HepG2 (cell line): ENCODE data around the gene SPOP. TPM values are rescaled to one million over a fixed set of nuclear protein-coding genes. Genes with fewer than 3 reads are reported as not detected.
A peak's percentile ranks its signal among the peaks of the same experiment; 100 is the strongest.

Source experiments
- ARID3A ChIP-seq: IDR thresholded peaks from 2 replicates; pipeline ENCODE4 v1.6.1; 2012; ENCODE audit warnings: low read depth, low read length, improper control_type of control experiment
- ARID4A ChIP-seq: sonication (generic); formaldehyde crosslinking; IDR thresholded peaks from 2 replicates; pipeline ENCODE4 v1.5.0; 2020; ENCODE audit warnings: mild to moderate bottlenecking, missing genetic modification reagents, borderline replicate concordance
- CENPX ChIP-seq: sonication (generic); formaldehyde crosslinking; IDR thresholded peaks from 2 replicates; pipeline ENCODE4 v1.9.0; 2021; ENCODE audit warnings: mild to moderate bottlenecking, missing genetic modification reagents, moderate library complexity
- ERF ChIP-seq: IDR thresholded peaks from 2 replicates; pipeline ENCODE4 v1.6.1; 2018; ENCODE audit warnings: missing biosample characterization, missing genetic modification reagents
- HMGXB3 ChIP-seq: sonication (generic); formaldehyde crosslinking; IDR thresholded peaks from 2 replicates; pipeline ENCODE4 v1.4.0; 2020; ENCODE audit warnings: missing genetic modification reagents, borderline replicate concordance
- MAF1 ChIP-seq: sonication (generic); formaldehyde crosslinking; IDR thresholded peaks from 2 replicates; pipeline ENCODE4 v1.5.0; 2020; ENCODE audit warnings: missing genetic modification reagents, borderline replicate concordance
- MTA3 ChIP-seq: sonication (generic); formaldehyde crosslinking; IDR thresholded peaks from 2 replicates; pipeline ENCODE4 v1.4.0; 2020; ENCODE audit warnings: missing genetic modification reagents
- MTERF4 ChIP-seq: sonication (generic); formaldehyde crosslinking; IDR thresholded peaks from 2 replicates; pipeline ENCODE4 v1.8.0; 2023; ENCODE audit warnings: mild to moderate bottlenecking, missing genetic modification reagents
- NKX3-1 ChIP-seq: sonication (generic); formaldehyde crosslinking; IDR thresholded peaks from 2 replicates; pipeline ENCODE4 v1.5.0; 2020; ENCODE audit warnings: missing genetic modification reagents
- RNF2 ChIP-seq: fragments of 450-650 bp; conservative IDR thresholded peaks from 2 replicates; pipeline ENCODE4 v1.6.1; 2016; ENCODE audit warnings: low read depth
- SIN3B ChIP-seq: fragments of 150-350 bp; IDR thresholded peaks from 2 replicates; pipeline ENCODE4 v1.6.1; 2014; ENCODE audit warnings: low read length
- TARDBP ChIP-seq: sonication (generic); formaldehyde crosslinking; IDR thresholded peaks from 2 replicates; pipeline ENCODE4 v1.8.0; 2022; ENCODE audit warnings: mild to moderate bottlenecking, missing genetic modification reagents
- TMF1 ChIP-seq: sonication (generic); formaldehyde crosslinking; IDR thresholded peaks from 2 replicates; pipeline ENCODE4 v1.8.1; 2022; ENCODE audit warnings: low read depth, missing genetic modification reagents
- ZFP36L2 ChIP-seq: sonication (generic); formaldehyde crosslinking; IDR thresholded peaks from 2 replicates; pipeline ENCODE4 v1.4.0; 2020; ENCODE audit warnings: missing genetic modification reagents
- ZNF143 ChIP-seq: sonication (generic); formaldehyde crosslinking; IDR thresholded peaks from 2 replicates; pipeline ENCODE4 v1.4.0; 2020; ENCODE audit warnings: missing genetic modification reagents
- ZNF446 ChIP-seq: sonication (generic); formaldehyde crosslinking; IDR thresholded peaks from 2 replicates; pipeline ENCODE4 v1.5.0; 2020; ENCODE audit warnings: mild to moderate bottlenecking, missing genetic modification reagents
- polyA plus RNA-seq, 8 experiments: library from polyadenylated mRNA; depleted of rRNA in 3 of 8; stranded (reverse) in 7 of 8; unstranded in 1 of 8; fragments of >200 nt; fragmentation: Illumina TruSeq in 4 of 8; extraction: Trizol in 4 of 8; gene quantifications; 2 replicates each; pipeline versions ENCODE4 v1.2.1 to v1.2.3, GENCODE V29; 2011 to 2016; ENCODE audit warnings: low read depth in 4 of 8, missing spikeins in 1 of 8, mixed read lengths in 1 of 8; ENCODE audit not compliant: insufficient read depth in 1 of 8
- total RNA-seq, 5 experiments: library from RNA; depleted of rRNA; stranded (reverse); fragments of >200 nt; fragmentation: Illumina TruSeq; extraction: Trizol; gene quantifications; 2 replicates each; pipeline ENCODE4 v1.2.3, GENCODE V29; 2016; ENCODE audit warnings: low read depth in 1 of 5

Gene SPOP
- total and polyA plus RNA-seq, 2 of the 13 experiments (the other 11 are each of a cell fraction or from before 2014, with no cell fraction given) = 52.8 to 60.8 TPM

GRCh38 chr17:49677933-49678847 is at the start of gene SPOP (continued):
- TF ChIP-seq ZNF143 (CRISPR knock-in tag) (peak; percentile 39; the same call in 1 of the 2 replicates), MTA3 (CRISPR knock-in tag) (no peak), TMF1 (CRISPR knock-in tag) (peak; percentile 99), ARID4A (CRISPR knock-in tag) (peak; percentile 90), ARID3A (peak; percentile 71), RNF2 (peak; percentile 100), HMGXB3 (CRISPR knock-in tag) (peak; percentile 91), MTERF4 (CRISPR knock-in tag) (peak; percentile 92), ERF (peak; percentile 97), MAF1 (CRISPR knock-in tag) (0 out of 2 replicates have a peak, but pooled peaks have one; percentile 70), CENPX (no peak), TARDBP (CRISPR knock-in tag) (peak; percentile 99), SIN3B (peak; percentile 36; the same call in 1 of the 2 replicates), NKX3-1 (CRISPR knock-in tag) (peak; percentile 99), ZNF446 (CRISPR knock-in tag) (peak; percentile 69), ZFP36L2 (CRISPR knock-in tag) (no peak; the same call in 1 of the 2 replicates)
